Keratinocyte (primary cell): ENCODE data around the gene MYO7B.

Experiments used
- EZH2 ChIP-seq: IDR thresholded peaks from one replicate; pipeline ENCODE4 v1.6.1; 2012; ENCODE audit warnings: inconsistent platforms, mild to moderate bottlenecking, low read length, moderate library complexity
- TF ChIP-seq, protein P1 (sequence below), 3 experiments: IDR thresholded peaks in 1 of 3; conservative IDR thresholded peaks in 1 of 3; optimal IDR thresholded peaks in 1 of 3; 2 replicates in 2 of 3; 3 replicates in 1 of 3; pipeline versions ENCODE3 to v1.5.1; 2011; ENCODE audit warnings: low read length in 3 of 3, mild to moderate bottlenecking in 3 of 3, moderate library complexity in 2 of 3, control low read depth in 1 of 3, inconsistent platforms in 1 of 3; ENCODE audit not compliant: insufficient read depth in 2 of 3; ENCODE audit errors: extremely low read depth in 1 of 3

DNA sequence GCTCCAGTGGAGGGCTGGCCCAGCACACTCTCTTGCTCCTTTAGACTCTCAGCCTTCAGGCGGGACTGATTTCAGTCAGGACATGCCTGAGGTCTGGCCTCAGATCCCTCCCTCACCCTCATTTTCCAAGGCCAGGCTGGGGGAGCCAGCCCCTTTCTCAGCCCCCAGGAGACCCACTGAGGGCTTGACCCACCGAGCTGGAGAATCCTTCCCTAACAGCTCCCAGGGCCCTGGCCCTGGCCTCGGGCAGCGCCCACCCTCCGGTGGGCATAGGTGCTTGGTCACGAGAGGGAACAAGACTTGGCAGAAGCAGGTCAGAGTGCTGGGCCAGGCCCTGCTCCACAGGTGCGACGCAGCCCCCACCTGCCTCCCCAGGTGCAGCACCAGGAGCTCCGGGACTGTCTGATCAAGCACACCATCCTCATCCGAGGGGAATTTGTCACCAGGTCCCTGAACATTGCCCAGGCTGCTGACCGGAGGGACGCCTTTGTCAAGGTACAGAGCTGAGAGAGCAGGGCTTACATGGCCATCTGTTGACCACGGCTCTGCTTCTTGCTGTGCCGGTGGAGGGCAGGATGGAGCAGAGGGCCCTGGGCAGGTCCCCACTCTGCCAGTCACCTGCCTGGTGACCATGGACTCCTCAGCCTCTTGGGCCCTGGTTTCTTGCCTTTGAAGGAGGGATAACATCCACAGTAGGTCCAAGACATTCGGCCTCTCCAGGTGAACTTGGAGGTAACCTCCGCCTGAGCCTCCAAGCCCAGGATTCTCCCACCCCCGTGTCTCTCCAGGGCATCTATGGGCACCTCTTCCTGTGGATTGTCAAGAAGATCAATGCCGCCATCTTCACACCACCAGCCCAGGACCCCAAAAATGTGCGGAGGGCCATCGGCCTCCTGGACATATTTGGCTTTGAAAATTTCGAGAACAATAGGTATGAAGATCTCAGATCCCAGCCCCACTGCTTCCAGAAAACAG is 46.3 kb downstream of the MYO7B start:
- TF ChIP-seq, protein P1, sequence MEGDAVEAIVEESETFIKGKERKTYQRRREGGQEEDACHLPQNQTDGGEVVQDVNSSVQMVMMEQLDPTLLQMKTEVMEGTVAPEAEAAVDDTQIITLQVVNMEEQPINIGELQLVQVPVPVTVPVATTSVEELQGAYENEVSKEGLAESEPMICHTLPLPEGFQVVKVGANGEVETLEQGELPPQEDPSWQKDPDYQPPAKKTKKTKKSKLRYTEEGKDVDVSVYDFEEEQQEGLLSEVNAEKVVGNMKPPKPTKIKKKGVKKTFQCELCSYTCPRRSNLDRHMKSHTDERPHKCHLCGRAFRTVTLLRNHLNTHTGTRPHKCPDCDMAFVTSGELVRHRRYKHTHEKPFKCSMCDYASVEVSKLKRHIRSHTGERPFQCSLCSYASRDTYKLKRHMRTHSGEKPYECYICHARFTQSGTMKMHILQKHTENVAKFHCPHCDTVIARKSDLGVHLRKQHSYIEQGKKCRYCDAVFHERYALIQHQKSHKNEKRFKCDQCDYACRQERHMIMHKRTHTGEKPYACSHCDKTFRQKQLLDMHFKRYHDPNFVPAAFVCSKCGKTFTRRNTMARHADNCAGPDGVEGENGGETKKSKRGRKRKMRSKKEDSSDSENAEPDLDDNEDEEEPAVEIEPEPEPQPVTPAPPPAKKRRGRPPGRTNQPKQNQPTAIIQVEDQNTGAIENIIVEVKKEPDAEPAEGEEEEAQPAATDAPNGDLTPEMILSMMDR (optimal IDR thresholded peaks at IDR 0.05 in 1 of 3, IDR thresholded peaks at IDR 0.05 in 1 of 3, conservative IDR thresholded peaks at IDR 0.05 in 1 of 3; ENCODE audit: extremely low read depth in 1 of 3, insufficient read depth in 2 of 3, low read length in 3 of 3): no peak
- no peak for TF ChIP-seq EZH2
